MM.1S (cell line): ENCODE results near the gene ATXN1.
"Not testable (repeated sequence)": the region's sequence is repeated elsewhere in the genome, so short reads cannot be mapped to it uniquely, and the experiment has no call there.

Source experiments
- DNase-seq: peaks from one replicate; pipeline ENCODE4 v3.0.0-alpha.2; 2015
- H2AFZ ChIP-seq: fragments of 300-600 bp; sonication (generic); 2 replicates; pipeline ENCODE4 v1.6.0; 2016; ENCODE audit warnings: antibody characterized with exemption, low read length
- H3F3A ChIP-seq: fragments of 300-600 bp; sonication (generic); 2 replicates; pipeline ENCODE4 v1.6.1; 2016; ENCODE audit warnings: mild to moderate bottlenecking, antibody characterized with exemption, low read length, moderate library complexity, mixed read lengths; ENCODE audit not compliant: insufficient read depth
- H3K27ac ChIP-seq: fragments of 300-600 bp; sonication (generic); 2 replicates; pipeline ENCODE4 v1.5.1; 2016; ENCODE audit warnings: mild to moderate bottlenecking, low read length
- H3K27me3 ChIP-seq: fragments of 300-600 bp; sonication (generic); replicated peaks from 2 replicates; pipeline ENCODE4 v1.6.0; 2016; ENCODE audit warnings: low read length; ENCODE audit not compliant: insufficient read depth
- H3K36me3 ChIP-seq: fragments of 300-600 bp; sonication (generic); replicated peaks from 2 replicates; pipeline ENCODE4 v1.6.1; 2016; ENCODE audit warnings: mild to moderate bottlenecking, low read length, mixed read lengths; ENCODE audit not compliant: insufficient read depth
- H3K4me1 ChIP-seq: fragments of 300-600 bp; sonication (generic); 2 replicates; pipeline ENCODE4 v1.6.1; 2016; ENCODE audit warnings: low read length, mixed read lengths
- H3K4me2 ChIP-seq: fragments of 300-600 bp; sonication (generic); 2 replicates; pipeline ENCODE4 v1.6.0; 2016; ENCODE audit warnings: low read depth, low read length
- H3K4me3 ChIP-seq: fragments of 300-600 bp; sonication (generic); 2 replicates; pipeline ENCODE4 v1.5.1; 2016; ENCODE audit warnings: low read length, mixed read lengths
- H3K79me2 ChIP-seq: fragments of 300-600 bp; sonication (generic); 2 replicates; pipeline ENCODE4 v1.6.1; 2016; ENCODE audit warnings: mixed run types, low read length, mixed read lengths
- H3K9ac ChIP-seq: fragments of 300-600 bp; sonication (generic); 2 replicates; pipeline ENCODE4 v1.6.1; 2016; ENCODE audit warnings: low read length, mixed read lengths
- H3K9me2 ChIP-seq: fragments of 300-600 bp; sonication (generic); replicated peaks from 2 replicates; pipeline ENCODE4 v1.6.1; 2016; ENCODE audit warnings: mild to moderate bottlenecking, low read length, mixed read lengths; ENCODE audit not compliant: insufficient read depth
- H3K9me3 ChIP-seq: fragments of 300-600 bp; sonication (generic); replicated peaks from 2 replicates; pipeline ENCODE4 v1.6.1; 2016; ENCODE audit warnings: mild to moderate bottlenecking, low read length, mixed read lengths; ENCODE audit not compliant: insufficient read depth
- H4K20me1 ChIP-seq: fragments of 300-600 bp; sonication (generic); 2 replicates; pipeline ENCODE4 v1.6.1; 2016; ENCODE audit warnings: mild to moderate bottlenecking, low read length, moderate library complexity, mixed read lengths; ENCODE audit not compliant: insufficient read depth
- EZH2 ChIP-seq: fragments of 300-600 bp; sonication (generic); optimal IDR thresholded peaks from 2 replicates; pipeline ENCODE3; 2017; ENCODE audit warnings: low read depth, mild to moderate bottlenecking, antibody characterized with exemption, low read length, mixed read lengths
- EZH2phosphoT487 ChIP-seq: fragments of 300-600 bp; sonication (generic); IDR thresholded peaks from 2 replicates; pipeline ENCODE4 v1.6.1; 2018; ENCODE audit warnings: antibody characterized with exemption, low read length
- TF ChIP-seq, protein P1 (sequence below): fragments of 300-600 bp; sonication (generic); IDR thresholded peaks from 2 replicates; pipeline ENCODE4 v1.5.1; 2016; ENCODE audit warnings: antibody characterized with exemption, low read length, mixed read lengths

ATXN1 gene

DNA sequence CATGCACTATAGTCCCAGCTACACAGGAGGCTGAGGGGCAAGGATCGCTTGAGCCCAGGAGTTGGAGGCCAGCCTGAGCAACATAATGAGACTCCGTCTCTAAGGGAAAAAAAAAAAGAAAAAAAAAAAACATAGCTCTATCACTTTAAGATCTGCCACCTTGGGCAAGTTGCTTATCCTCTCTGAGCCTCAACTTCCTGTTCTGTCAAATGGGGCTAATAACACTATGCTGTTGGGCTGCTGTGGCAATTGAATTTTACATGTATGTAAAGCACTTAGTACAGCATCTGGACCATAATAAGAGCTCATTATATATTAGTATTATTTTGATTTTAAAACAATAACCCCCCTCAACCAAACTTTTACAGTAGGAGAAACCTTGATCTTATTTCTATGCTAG is 141.5 kb downstream of the ATXN1 start:
- H3K79me2 ChIP-seq: no peaks in the 10 kb centered on the region
- no peaks in the 10 kb centered on the region for H4K20me1 ChIP-seq
- H3K4me2 ChIP-seq: no peak overlapping the region
- no peak for DNase-seq
- H3K9me2 ChIP-seq: no peaks in the 10 kb centered on the region
- H3K9ac ChIP-seq: no peak overlapping the region
- H3K36me3 ChIP-seq: no peaks in the 10 kb centered on the region
- no peak overlapping the region for H2AFZ ChIP-seq
- no peaks in the 10 kb centered on the region for H3K27me3 ChIP-seq
- H3F3A ChIP-seq: no peaks in the 10 kb centered on the region
- TF ChIP-seq, protein P1, sequence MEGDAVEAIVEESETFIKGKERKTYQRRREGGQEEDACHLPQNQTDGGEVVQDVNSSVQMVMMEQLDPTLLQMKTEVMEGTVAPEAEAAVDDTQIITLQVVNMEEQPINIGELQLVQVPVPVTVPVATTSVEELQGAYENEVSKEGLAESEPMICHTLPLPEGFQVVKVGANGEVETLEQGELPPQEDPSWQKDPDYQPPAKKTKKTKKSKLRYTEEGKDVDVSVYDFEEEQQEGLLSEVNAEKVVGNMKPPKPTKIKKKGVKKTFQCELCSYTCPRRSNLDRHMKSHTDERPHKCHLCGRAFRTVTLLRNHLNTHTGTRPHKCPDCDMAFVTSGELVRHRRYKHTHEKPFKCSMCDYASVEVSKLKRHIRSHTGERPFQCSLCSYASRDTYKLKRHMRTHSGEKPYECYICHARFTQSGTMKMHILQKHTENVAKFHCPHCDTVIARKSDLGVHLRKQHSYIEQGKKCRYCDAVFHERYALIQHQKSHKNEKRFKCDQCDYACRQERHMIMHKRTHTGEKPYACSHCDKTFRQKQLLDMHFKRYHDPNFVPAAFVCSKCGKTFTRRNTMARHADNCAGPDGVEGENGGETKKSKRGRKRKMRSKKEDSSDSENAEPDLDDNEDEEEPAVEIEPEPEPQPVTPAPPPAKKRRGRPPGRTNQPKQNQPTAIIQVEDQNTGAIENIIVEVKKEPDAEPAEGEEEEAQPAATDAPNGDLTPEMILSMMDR: no peak
- TF ChIP-seq EZH2phosphoT487 (no peak), EZH2 (no peak)
- H3K9me3 ChIP-seq: no peaks in the 10 kb centered on the region
- H3K27ac ChIP-seq: no peak overlapping the region
- H3K4me1 ChIP-seq: no peaks in the 10 kb centered on the region
- H3K4me3 ChIP-seq: no peak overlapping the region

DNA sequence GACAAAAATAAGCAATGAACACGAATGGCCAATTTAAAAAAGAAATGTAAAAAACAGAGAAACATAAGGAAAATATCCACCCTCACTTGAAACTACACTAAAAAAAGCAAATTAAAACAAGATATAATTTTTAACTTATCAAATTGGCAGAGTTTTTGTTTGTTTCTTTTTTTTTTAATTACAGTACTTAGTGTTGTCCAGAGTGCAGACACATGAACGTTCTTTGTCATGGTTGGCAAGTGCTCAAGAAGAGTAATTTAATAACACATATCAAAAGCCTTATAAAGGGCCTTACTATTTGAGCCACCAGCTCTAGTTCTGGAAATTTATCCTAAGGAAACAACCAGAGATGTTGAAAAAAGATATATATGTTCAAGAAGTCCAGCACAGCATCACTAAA is 142.3 kb downstream of the ATXN1 start:
- DNase-seq: no peak
- Histone ChIP-seq H3K36me3 (no peaks in the 10 kb centered on the region), H3K9me2 (no peaks in the 10 kb centered on the region), H3K4me2 (no peak overlapping the region), H3F3A (no peaks in the 10 kb centered on the region), H3K79me2 (no peaks in the 10 kb centered on the region), H4K20me1 (no peaks in the 10 kb centered on the region), H3K4me1 (no peaks in the 10 kb centered on the region), H3K9ac (no peak overlapping the region), H3K27ac (no peak overlapping the region), H2AFZ (no peak overlapping the region), H3K27me3 (no peaks in the 10 kb centered on the region), H3K4me3 (no peak overlapping the region), H3K9me3 (no peaks in the 10 kb centered on the region)
- no peak for TF ChIP-seq EZH2
- no peak for TF ChIP-seq EZH2phosphoT487
- TF ChIP-seq, protein P1: no peak

DNA sequence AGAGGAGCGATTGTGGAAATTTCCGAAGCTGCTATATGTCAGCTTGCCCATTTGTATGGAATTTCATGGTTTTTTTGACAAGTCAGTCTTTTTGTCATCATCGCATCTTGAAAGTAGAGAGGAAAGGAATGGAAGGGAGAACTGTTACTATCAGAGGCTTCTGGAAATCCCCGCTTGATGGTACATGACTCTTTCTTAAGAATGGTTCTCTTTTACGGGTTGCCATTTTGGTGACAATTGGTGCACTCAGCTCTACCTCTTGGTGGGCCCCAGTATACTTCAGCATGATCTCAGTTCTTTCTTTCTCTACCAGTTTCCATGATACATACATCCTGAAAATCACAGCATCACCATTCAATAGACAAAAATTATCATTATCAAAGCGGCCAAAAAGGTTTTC is 146.0 kb downstream of the ATXN1 start:
- H3K4me3 ChIP-seq, H3K4me1 ChIP-seq, H3F3A ChIP-seq, H3K79me2 ChIP-seq, H3K9me2 ChIP-seq, H2AFZ ChIP-seq, DNase-seq, H3K27me3 ChIP-seq, H3K36me3 ChIP-seq, H3K9ac ChIP-seq, H3K4me2 ChIP-seq, H3K9me3 ChIP-seq, H3K27ac ChIP-seq, H4K20me1 ChIP-seq: not testable (repeated sequence)

DNA sequence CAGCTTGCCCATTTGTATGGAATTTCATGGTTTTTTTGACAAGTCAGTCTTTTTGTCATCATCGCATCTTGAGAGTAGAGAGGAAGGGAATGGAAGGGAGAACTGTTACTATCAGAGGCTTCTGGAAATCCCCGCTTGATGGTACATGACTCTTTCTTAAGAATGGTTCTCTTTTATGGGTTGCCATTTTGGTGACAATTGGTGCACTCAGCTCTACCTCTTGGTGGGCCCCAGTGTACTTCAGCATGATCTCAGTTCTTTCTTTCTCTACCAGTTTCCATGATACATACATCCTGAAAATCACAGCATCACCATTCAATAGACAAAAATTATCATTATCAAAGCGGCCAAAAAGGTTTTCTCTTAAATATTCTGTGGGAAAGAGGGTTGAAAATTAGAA is 147.1 kb downstream of the ATXN1 start:
- H3K79me2 ChIP-seq, H3K9me3 ChIP-seq, H3K9me2 ChIP-seq, H2AFZ ChIP-seq, H3K27me3 ChIP-seq, H3K9ac ChIP-seq, H3K36me3 ChIP-seq, H3K27ac ChIP-seq, H3K4me1 ChIP-seq, DNase-seq, H3F3A ChIP-seq, H3K4me3 ChIP-seq, H3K4me2 ChIP-seq, H4K20me1 ChIP-seq: not testable (repeated sequence)

DNA sequence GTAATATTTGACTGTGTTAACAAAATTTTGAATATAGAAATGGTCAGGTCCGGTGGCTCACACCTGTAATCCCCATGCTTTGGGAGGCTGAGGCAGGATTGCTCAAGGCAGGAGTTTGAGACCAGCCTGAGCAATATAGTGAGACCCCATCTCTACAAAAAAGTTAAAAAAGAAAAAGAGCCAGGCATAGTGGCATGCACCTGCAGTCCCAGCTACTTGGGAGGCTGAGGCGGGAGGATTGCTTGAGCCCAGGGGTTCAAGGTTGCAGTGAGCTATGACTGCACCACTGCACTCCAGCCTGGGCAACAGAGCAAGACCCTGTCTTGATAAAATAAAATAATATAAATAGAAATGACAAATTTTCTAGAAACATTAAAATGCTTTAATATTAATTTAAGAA is 147.8 kb downstream of the ATXN1 start:
- H3K27me3 ChIP-seq, H3K79me2 ChIP-seq, DNase-seq, H3K9me3 ChIP-seq, H2AFZ ChIP-seq, H3K9me2 ChIP-seq, H3F3A ChIP-seq, H3K4me3 ChIP-seq, H3K36me3 ChIP-seq, H3K27ac ChIP-seq, H3K4me1 ChIP-seq, H3K9ac ChIP-seq, H3K4me2 ChIP-seq, H4K20me1 ChIP-seq: not testable (repeated sequence)
